Heart right ventricle (tissue), 16 donors: Measurements from ENCODE around the gene MGMT. TPM values are rescaled to one million over a fixed set of nuclear protein-coding genes. Genes with fewer than 3 reads are reported as not detected.

Experiments used
- ATAC-seq, 8 donors: fragments of 200-7000 bp; cut with Tn5 transposase; one replicate each; pipeline ENCODE4 v1.9.1; 2020; ENCODE audit warnings: mild to moderate bottlenecking in 8 of 8, moderate library complexity in 8 of 8, moderate number of reproducible peaks in 1 of 8
- DNase-seq, 2 donors: peaks; one replicate each; pipeline ENCODE4 v3.0.0-alpha.2; 2020
- H3K27ac ChIP-seq, 10 donors: fragments of 200-600 bp; sonication (generic) in 2 of 10; one replicate each; pipeline versions ENCODE4 v1.5.0 to v1.8.0; 2020 to 2022; ENCODE audit warnings: mild to moderate bottlenecking in 3 of 10
- H3K27me3 ChIP-seq, 7 donors: fragments of 200-600 bp; one replicate each; pipeline ENCODE4 v1.8.0; 2021 to 2022; ENCODE audit warnings: mild to moderate bottlenecking in 2 of 7
- H3K36me3 ChIP-seq, 9 donors: fragments of 200-600 bp; sonication (generic) in 1 of 9; one replicate each; pipeline versions ENCODE4 v1.5.0 to v1.8.0; 2020 to 2022; ENCODE audit warnings: mild to moderate bottlenecking in 2 of 9
- H3K4me1 ChIP-seq, 9 donors: fragments of 200-600 bp; sonication (generic) in 1 of 9; one replicate each; pipeline versions ENCODE4 v1.5.0 to v1.8.0; 2020 to 2022; ENCODE audit warnings: mild to moderate bottlenecking in 4 of 9
- H3K4me3 ChIP-seq, 10 donors: fragments of 200-600 bp; sonication (generic) in 2 of 10; one replicate each; pipeline versions ENCODE4 v1.5.0 to v1.8.0; 2020 to 2022; ENCODE audit warnings: mild to moderate bottlenecking in 7 of 10, moderate library complexity in 2 of 10
- H3K9me3 ChIP-seq, 11 donors: fragments of 200-600 bp in 10 of 11; sonication (generic) in 2 of 11; one replicate each; pipeline versions ENCODE4 v1.5.0 to v1.8.0; 2013 to 2022; ENCODE audit warnings: mild to moderate bottlenecking in 2 of 11, control low read depth in 1 of 11, moderate library complexity in 1 of 11
- WGBS, 2 donors: extraction: QIAGEN DNeasy Blood & Tissue Kit; methylation state at CpG; one replicate each; pipeline ENCODE4 v1.1.7; 2013; ENCODE audit warnings: inconsistent platforms in 1 of 2; 5-methylcytosine and 5-hydroxymethylcytosine counted together
- intact Hi-C, 10 donors: fragments of 100-400 bp; cut with DNase I; formaldehyde crosslinking; loops; one replicate each; pipeline versions ENCODE4 v1.11.1 to v1.14.2; 2022
- polyA plus RNA-seq, 2 donors: library from polyadenylated mRNA; stranded (reverse); fragments of 200-250 nt; gene quantifications; one replicate each; pipeline ENCODE4 v1.2.3, GENCODE V29; 2013
- total RNA-seq, 10 donors: library from RNA; stranded (reverse); fragmentation: NEBNext Ultra II Directional in 3 of 10; extraction: Animal tissue kit (Norgen Biotek cat#: 25700) in 3 of 10; gene quantifications; one replicate each; pipeline versions ENCODE4 v1.2.1 to v1.2.4, GENCODE V29; 2021 to 2023
- TF ChIP-seq, protein P1 (sequence below), 9 donors: fragments of 200-600 bp; sonication (generic) in 2 of 9; IDR thresholded peaks; one replicate each; pipeline versions ENCODE4 v1.5.0 to v1.8.0; 2021 to 2022; ENCODE audit warnings: antibody characterized with exemption in 9 of 9, mild to moderate bottlenecking in 5 of 9, moderate library complexity in 1 of 9
- donor health status: Arrhythmogenic right ventricular cardiomyopathy.
- donor health status: ischemic (EF 13 %, LVEDD 7.1; RV severe dilation, severe dysfunction).
- donor health status: healthy with polysubstance abuse.
- donor health status: DM: no; HTN: yes; CAD: no.
- donor health status: DM: no; HTN: no; CAD: no.
- donor health status: ischemic (EF 25% LVEDD 6.9; RV normal size, moderate dysfunction).
- donor health status: ischemic (EF 25% LVEDD 5.7; RV mildly dilated, moderate dysfunction).
- donor health status: healthy.
- donor health status: DM: yes; HTN: yes; CAD: no.
- donor health status: Ischemic cardiomyopathy.
- donor health status: ischemic (EF 35%, LVEDD 5.7; RV mildly dilated, moderate dysfunction).
- donor health status: nonischemic (EF 11% LVEDD 7.7; RV severe dilation, severe dysfunction).
- donor health status: DM: yes; HTN: yes; CAD: no.
- donor health status: PGD.
- donor health status: ischemic (EF 29% LVEDD 5.4; RV normal size, mild dysfunction).
- donor health status: nonischemic (EF 23%, LVEDD 6.1; RV moderate dilation, normal function).

Gene MGMT
- total and polyA plus RNA-seq, 12 donors: 8.4 to 17.8 (median 12.9) TPM

DNA sequence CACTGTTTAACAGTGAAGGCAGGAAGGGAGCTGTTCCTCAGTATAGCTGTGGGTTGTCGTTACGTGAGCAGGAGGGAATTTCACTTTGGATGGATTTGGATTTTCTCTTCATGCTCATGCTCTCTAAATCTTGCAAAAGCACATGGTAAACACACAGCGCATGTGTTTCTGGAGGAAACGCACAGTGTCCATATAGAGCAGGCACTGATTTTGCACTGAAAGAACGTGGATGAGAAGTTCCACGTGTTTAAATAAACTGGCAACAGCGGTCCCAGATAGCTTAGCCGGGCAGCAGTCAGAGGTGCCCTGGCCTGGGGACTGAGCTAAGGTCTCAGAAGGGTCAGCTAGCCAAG lies 188.6 kb downstream of the MGMT start:
- WGBS, 2 donors: 96 to 97% methylated on average over 8 of the region's 8 CpGs
- no peaks in the 10 kb centered on the region for H3K9me3 ChIP-seq

DNA sequence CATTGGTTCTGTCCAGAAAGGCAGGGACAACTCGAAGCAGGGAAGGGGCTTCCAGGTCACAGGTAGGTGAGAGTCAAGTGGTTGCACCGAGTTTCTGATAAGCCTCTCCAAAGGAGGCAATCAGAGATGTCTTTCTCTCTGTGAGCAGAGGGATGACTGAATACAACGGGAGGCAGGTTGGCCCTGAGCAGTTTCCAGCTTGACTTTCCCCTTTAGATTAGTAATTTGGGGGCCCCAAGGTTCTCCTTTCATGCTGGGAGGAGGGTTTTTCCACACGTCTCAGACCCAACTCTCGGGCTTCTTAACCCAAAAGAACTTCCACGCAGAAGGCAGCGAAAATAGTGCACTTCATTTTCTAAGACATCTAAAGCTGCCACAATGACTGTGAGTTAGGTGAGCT lies 189.6 kb downstream of the MGMT start:
- Histone ChIP-seq H3K27ac (no peak overlapping the region), H3K4me3 (no peak overlapping the region), H3K36me3 (no peaks in the 10 kb centered on the region), H3K9me3 (no peaks in the 10 kb centered on the region), H3K4me1 (no peaks in the 10 kb centered on the region), H3K27me3 (no peaks in the 10 kb centered on the region)
- DNase-seq (no peak), ATAC-seq (no peak)
- intact Hi-C loops: no loop called here
- 79 to 85% methylated on average over 7 of the region's 7 CpGs for WGBS, 2 donors
- TF ChIP-seq, protein P1, sequence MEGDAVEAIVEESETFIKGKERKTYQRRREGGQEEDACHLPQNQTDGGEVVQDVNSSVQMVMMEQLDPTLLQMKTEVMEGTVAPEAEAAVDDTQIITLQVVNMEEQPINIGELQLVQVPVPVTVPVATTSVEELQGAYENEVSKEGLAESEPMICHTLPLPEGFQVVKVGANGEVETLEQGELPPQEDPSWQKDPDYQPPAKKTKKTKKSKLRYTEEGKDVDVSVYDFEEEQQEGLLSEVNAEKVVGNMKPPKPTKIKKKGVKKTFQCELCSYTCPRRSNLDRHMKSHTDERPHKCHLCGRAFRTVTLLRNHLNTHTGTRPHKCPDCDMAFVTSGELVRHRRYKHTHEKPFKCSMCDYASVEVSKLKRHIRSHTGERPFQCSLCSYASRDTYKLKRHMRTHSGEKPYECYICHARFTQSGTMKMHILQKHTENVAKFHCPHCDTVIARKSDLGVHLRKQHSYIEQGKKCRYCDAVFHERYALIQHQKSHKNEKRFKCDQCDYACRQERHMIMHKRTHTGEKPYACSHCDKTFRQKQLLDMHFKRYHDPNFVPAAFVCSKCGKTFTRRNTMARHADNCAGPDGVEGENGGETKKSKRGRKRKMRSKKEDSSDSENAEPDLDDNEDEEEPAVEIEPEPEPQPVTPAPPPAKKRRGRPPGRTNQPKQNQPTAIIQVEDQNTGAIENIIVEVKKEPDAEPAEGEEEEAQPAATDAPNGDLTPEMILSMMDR (IDR thresholded peaks at IDR 0.05): no peak

More for the DNA sequence above, 188.6 kb downstream of the MGMT start:
- Histone ChIP-seq H3K36me3 (no peaks in the 10 kb centered on the region), H3K4me3 (no peak overlapping the region), H3K27me3 (no peaks in the 10 kb centered on the region), H3K27ac (no peak overlapping the region), H3K4me1 (no peaks in the 10 kb centered on the region)
- TF ChIP-seq, protein P1 (IDR thresholded peaks at IDR 0.05): no peak
- ATAC-seq (no peak), DNase-seq (no peak)
- intact Hi-C loops: no loop called here

DNA sequence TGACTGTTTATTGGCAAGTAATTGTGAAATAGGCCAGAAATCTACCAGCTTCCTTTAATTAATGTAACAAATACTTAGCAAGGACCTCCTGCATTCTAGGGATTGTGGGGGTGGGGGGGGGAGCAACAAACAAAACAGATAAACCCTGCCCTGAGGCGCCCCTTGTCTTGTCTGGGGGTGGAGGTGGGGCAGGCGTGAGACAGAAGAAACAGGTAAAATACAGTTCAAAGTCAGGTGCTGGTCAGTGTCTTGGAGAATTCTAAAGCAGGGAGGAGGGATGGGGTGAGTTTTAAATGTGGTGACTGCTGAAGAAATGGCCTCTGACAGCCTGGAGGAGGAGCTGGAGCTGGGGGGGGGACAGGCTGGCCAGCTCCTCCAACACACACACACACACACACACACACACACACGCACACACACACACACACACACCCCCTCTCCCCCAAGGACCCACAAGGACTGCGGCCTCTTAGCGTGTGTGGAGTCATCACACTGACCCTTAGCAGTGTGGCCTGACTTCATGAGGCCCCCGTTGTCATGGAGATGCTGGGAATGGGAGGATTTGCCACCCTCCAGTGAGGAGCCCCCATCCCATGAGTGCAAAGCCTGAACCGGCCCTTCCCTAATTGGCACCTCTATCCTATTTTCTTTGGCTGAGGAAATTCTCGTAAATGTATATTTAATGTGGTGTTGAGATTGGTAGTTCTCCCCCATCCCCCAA lies 190.4 kb downstream of the MGMT start:
- Histone ChIP-seq H3K4me1 (no peaks in the 10 kb centered on the region), H3K9me3 (no peaks in the 10 kb centered on the region), H3K27me3 (no peaks in the 10 kb centered on the region), H3K4me3 (no peak overlapping the region), H3K36me3 (no peaks in the 10 kb centered on the region), H3K27ac (no peak overlapping the region)
- WGBS, 2 donors: 87 to 91% methylated on average over 7 to 8 of the region's 8 CpGs
- DNase-seq: no peak
- intact Hi-C loops: no loop called here
- ATAC-seq: no peak
- TF ChIP-seq, protein P1 (IDR thresholded peaks at IDR 0.05): no peak

GRCh38 chr10:129658376-129659072 lies 191.5 kb downstream of the MGMT start:
- H3K36me3 ChIP-seq: no peaks in the 10 kb centered on the region
- H3K4me1 ChIP-seq: no peaks in the 10 kb centered on the region
- intact Hi-C loops: no loop called here
- TF ChIP-seq, protein P1 (IDR thresholded peaks at IDR 0.05): peak in 6 of 9 donors; percentile 13 to 38 (median 26)
- peaks cover 0 to 5% (median 0%) of the 10 kb centered on the region in 11 donors for H3K9me3 ChIP-seq
- H3K4me3 ChIP-seq: no peak overlapping the region
- DNase-seq: no peak
- H3K27ac ChIP-seq: no peak overlapping the region
- no peaks in the 10 kb centered on the region for H3K27me3 ChIP-seq
- ATAC-seq: no peak
- WGBS, 2 donors: 82 to 84% methylated on average over 9 of the region's 9 CpGs
